Mesenchymal stem cell (in vitro differentiated cells and primary cell): ENCODE measurements around the gene SNCAIP.

Source experiments
- DNase-seq: peaks from one replicate; pipeline ENCODE4 v3.0.0-alpha.2; 2013
- H2AFZ ChIP-seq: one replicate; pipeline ENCODE4 v1.6.1; 2013; ENCODE audit warnings: low read depth, mild to moderate bottlenecking, control low read depth, inconsistent platforms, low read length, moderate library complexity
- H2AK5ac ChIP-seq: 2 replicates; pipeline ENCODE4 v1.6.1; 2013; ENCODE audit warnings: low read length, moderate library complexity, mild to moderate bottlenecking, inconsistent platforms; ENCODE audit not compliant: severe bottlenecking
- H2BK120ac ChIP-seq: one replicate; pipeline ENCODE4 v1.6.1; 2013; ENCODE audit warnings: low read depth, mild to moderate bottlenecking, inconsistent platforms, low read length, moderate library complexity
- H2BK12ac ChIP-seq, 2 experiments: one replicate each; pipeline ENCODE4 v1.6.1; 2013; ENCODE audit warnings: inconsistent platforms in 2 of 2, low read length in 2 of 2, mild to moderate bottlenecking in 2 of 2, moderate library complexity in 2 of 2, control low read depth in 1 of 2
- H2BK15ac ChIP-seq: one replicate; pipeline ENCODE4 v1.6.1; 2013; ENCODE audit warnings: mild to moderate bottlenecking, low read depth, inconsistent platforms; ENCODE audit not compliant: poor library complexity, severe bottlenecking
- H2BK5ac ChIP-seq: 2 replicates; pipeline ENCODE4 v1.6.1; 2013; ENCODE audit warnings: low read depth, mild to moderate bottlenecking, low read length, control low read depth, inconsistent platforms; ENCODE audit not compliant: poor library complexity, severe bottlenecking
- H3K14ac ChIP-seq, 2 experiments: one replicate each; pipeline ENCODE4 v1.6.1; 2013; ENCODE audit warnings: inconsistent platforms in 2 of 2, low read length in 2 of 2, control low read depth in 1 of 2, mild to moderate bottlenecking in 1 of 2, moderate library complexity in 1 of 2
- H3K18ac ChIP-seq, 2 experiments: one replicate each; pipeline ENCODE4 v1.6.1; 2013; ENCODE audit warnings: inconsistent platforms in 2 of 2, low read length in 2 of 2, control low read depth in 1 of 2, low read depth in 1 of 2, mild to moderate bottlenecking in 1 of 2
- H3K23ac ChIP-seq, 2 experiments: one replicate each; pipeline ENCODE4 v1.6.1; 2013; ENCODE audit warnings: inconsistent platforms in 2 of 2, low read length in 2 of 2, mild to moderate bottlenecking in 2 of 2, moderate library complexity in 2 of 2, control low read depth in 1 of 2
- H3K27ac ChIP-seq: 2 replicates; pipeline ENCODE4 v1.5.1; 2013; ENCODE audit warnings: mild to moderate bottlenecking, moderate library complexity, low read length, control low read depth, inconsistent platforms; ENCODE audit not compliant: poor library complexity, severe bottlenecking
- H3K27me3 ChIP-seq, 2 experiments: 2 replicates each; pipeline versions ENCODE4 v1.6.1 to v1.7.0; 2013; ENCODE audit warnings: low read length in 2 of 2, mild to moderate bottlenecking in 2 of 2, moderate library complexity in 2 of 2, control low read depth in 1 of 2, inconsistent platforms in 1 of 2; ENCODE audit not compliant: control insufficient read depth in 1 of 2, insufficient read depth in 1 of 2
- H3K36me3 ChIP-seq, 2 experiments: 2 replicates each; pipeline versions ENCODE4 v1.6.1 to v1.7.0; 2013; ENCODE audit warnings: low read length in 2 of 2, control low read depth in 1 of 2, inconsistent platforms in 1 of 2, low read depth in 1 of 2, mild to moderate bottlenecking in 1 of 2; ENCODE audit not compliant: insufficient read depth in 2 of 2, control insufficient read depth in 1 of 2
- H3K4ac ChIP-seq, 2 experiments: one replicate each; pipeline ENCODE4 v1.6.1; 2013; ENCODE audit warnings: inconsistent platforms in 2 of 2, low read length in 2 of 2, mild to moderate bottlenecking in 2 of 2, moderate library complexity in 2 of 2, control low read depth in 1 of 2, low read depth in 1 of 2
- H3K4me1 ChIP-seq: 2 replicates; pipeline ENCODE4 v1.6.1; 2013; ENCODE audit warnings: low read depth, low read length, control low read depth; ENCODE audit not compliant: control insufficient read depth, insufficient read depth
- H3K4me2 ChIP-seq: 2 replicates; pipeline ENCODE4 v1.6.1; 2013; ENCODE audit warnings: low read length, mild to moderate bottlenecking, inconsistent platforms; ENCODE audit not compliant: poor library complexity, severe bottlenecking
- H3K4me3 ChIP-seq, 2 experiments: 2 replicates each; pipeline versions ENCODE4 v1.5.1 to v1.7.0; 2013; ENCODE audit warnings: low read length in 2 of 2, mild to moderate bottlenecking in 2 of 2, control low read depth in 1 of 2, low read depth in 1 of 2; ENCODE audit not compliant: insufficient read depth in 1 of 2
- H3K79me1 ChIP-seq: replicated peaks from 2 replicates; pipeline ENCODE4 v1.6.1; 2013; ENCODE audit warnings: mild to moderate bottlenecking, control low read depth, low read length, inconsistent platforms; ENCODE audit not compliant: poor library complexity, severe bottlenecking
- H3K9ac ChIP-seq: 2 replicates; pipeline ENCODE4 v1.7.0; 2013; ENCODE audit warnings: mild to moderate bottlenecking, low read length, moderate library complexity
- H3K9me3 ChIP-seq: 2 replicates; pipeline ENCODE4 v1.7.0; 2013; ENCODE audit warnings: mild to moderate bottlenecking, low read length; ENCODE audit not compliant: control insufficient read depth
- H4K8ac ChIP-seq: one replicate; pipeline ENCODE4 v1.6.1; 2013; ENCODE audit warnings: inconsistent platforms, mild to moderate bottlenecking, low read length, moderate library complexity
- H4K91ac ChIP-seq: one replicate; pipeline ENCODE4 v1.6.1; 2013; ENCODE audit warnings: mild to moderate bottlenecking, low read length, inconsistent platforms
- WGBS: methylation state at CpG from one replicate; pipeline ENCODE4 v1.1.7; 2013; ENCODE audit warnings: mixed read lengths; 5-methylcytosine and 5-hydroxymethylcytosine counted together

Gene SNCAIP

DNA sequence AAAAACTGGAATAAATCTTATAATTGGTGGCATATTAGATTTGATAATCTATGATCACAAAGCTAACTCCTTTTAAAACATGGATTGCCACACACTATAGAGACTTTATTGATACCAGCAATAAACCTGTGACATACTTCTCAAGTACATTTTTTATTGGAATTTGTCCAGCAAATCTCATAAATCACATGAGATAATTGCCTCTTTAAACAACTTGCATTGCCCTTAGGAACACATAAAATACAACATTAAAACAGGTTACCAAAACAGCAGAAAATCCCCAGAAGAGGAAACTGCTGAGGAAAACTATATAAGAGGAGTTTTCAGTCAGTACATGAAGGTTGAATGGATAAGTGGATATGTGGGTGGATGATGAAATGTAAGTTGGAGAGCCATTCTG lies 124.6 kb downstream of the SNCAIP start:
- Histone ChIP-seq H4K91ac (no peak overlapping the region), H2BK5ac (no peak overlapping the region), H3K18ac (no peak overlapping the region), H3K4me3 (no peak overlapping the region), H3K27ac (no peak overlapping the region), H3K4me2 (no peak overlapping the region), H3K4me1 (no peaks in the 10 kb centered on the region), H3K9ac (no peak overlapping the region), H3K36me3 (no peaks in the 10 kb centered on the region), H2BK15ac (no peak overlapping the region), H4K8ac (no peak overlapping the region), H2AFZ (no peak overlapping the region), H3K23ac (no peak overlapping the region), H3K9me3 (no peaks in the 10 kb centered on the region), H3K14ac (no peak overlapping the region), H3K27me3 (peaks cover 0 to 10% of the 10 kb centered on the region in 2 experiments), H2BK120ac (no peak overlapping the region), H2AK5ac (no peak overlapping the region), H2BK12ac (no peak overlapping the region), H3K79me1 (no peaks in the 10 kb centered on the region), H3K4ac (no peak overlapping the region)
- DNase-seq, result no peak

DNA sequence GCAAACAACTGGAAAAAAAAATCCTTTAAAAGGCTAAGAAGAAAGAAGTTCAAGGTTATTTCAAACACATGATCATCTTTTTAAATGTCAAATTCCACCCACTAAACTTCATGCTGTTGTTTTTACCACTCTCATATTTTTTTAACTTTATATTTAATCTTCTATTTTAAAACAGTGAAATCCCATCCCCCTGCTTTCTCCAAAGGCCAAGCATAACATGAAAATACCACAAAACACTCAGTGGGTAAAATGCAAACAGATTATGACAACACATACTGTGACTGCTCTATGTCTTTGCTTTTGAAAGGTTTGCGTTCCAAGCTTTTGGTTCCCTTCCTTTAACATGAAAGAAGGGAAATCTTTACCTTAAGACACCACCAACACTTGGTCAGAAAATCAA lies 127.6 kb downstream of the SNCAIP start:
- Histone ChIP-seq H3K36me3 (no peaks in the 10 kb centered on the region), H3K23ac (no peak overlapping the region), H2AFZ (no peak overlapping the region), H3K4ac (no peak overlapping the region), H3K14ac (no peak overlapping the region), H3K27ac (no peak overlapping the region), H2BK12ac (no peak overlapping the region), H3K9ac (no peak overlapping the region), H2BK15ac (no peak overlapping the region), H3K4me2 (no peak overlapping the region), H2AK5ac (no peak overlapping the region), H4K8ac (no peak overlapping the region), H3K79me1 (no peaks in the 10 kb centered on the region), H2BK5ac (no peak overlapping the region), H3K9me3 (no peaks in the 10 kb centered on the region), H3K4me1 (no peaks in the 10 kb centered on the region), H3K4me3 (no peak overlapping the region), H4K91ac (no peak overlapping the region), H3K27me3 (peaks cover 0 to 16% of the 10 kb centered on the region in 2 experiments), H2BK120ac (no peak overlapping the region), H3K18ac (no peak overlapping the region)
- WGBS, result 95% methylated on average over 1 of the region's 1 CpG
- DNase-seq, result no peak

DNA sequence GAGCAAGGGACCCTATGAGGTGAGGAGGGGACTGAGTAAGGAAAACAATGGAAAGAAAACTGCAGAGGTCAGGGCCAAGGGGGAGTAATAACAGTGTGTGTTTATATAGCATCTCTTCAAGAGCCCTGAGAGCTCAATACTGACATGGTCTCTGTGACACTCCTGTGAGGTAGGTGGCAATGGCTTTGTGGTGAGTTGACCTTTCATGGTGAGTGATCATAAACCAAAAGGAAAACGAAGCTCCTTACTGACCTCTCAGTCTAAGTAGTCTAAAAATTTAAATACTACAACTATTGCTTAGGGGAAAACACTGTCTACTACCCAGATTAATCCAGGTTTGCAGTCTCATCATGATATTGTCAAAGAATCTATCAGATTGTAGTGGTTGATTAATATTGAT lies 130.9 kb downstream of the SNCAIP start:
- H2AK5ac ChIP-seq, result no peak overlapping the region
- DNase-seq, result no peak
- no peak overlapping the region for H3K4me2 ChIP-seq
- H3K14ac ChIP-seq, result no peak overlapping the region
- H3K18ac ChIP-seq, result no peak overlapping the region
- H3K36me3 ChIP-seq, result no peaks in the 10 kb centered on the region
- no peak overlapping the region for H3K23ac ChIP-seq
- H2BK12ac ChIP-seq, result no peak overlapping the region
- no peaks in the 10 kb centered on the region for H3K9me3 ChIP-seq
- no peak overlapping the region for H2BK120ac ChIP-seq
- no peak overlapping the region for H4K8ac ChIP-seq
- H3K4me3 ChIP-seq, result no peak overlapping the region
- no peak overlapping the region for H2BK15ac ChIP-seq
- H3K4ac ChIP-seq, result no peak overlapping the region
- H3K27ac ChIP-seq, result no peak overlapping the region
- no CpG with 5 or more reads among the region's 1 CpG for WGBS
- H2AFZ ChIP-seq, result no peak overlapping the region
- no peak overlapping the region for H3K9ac ChIP-seq
- H4K91ac ChIP-seq, result no peak overlapping the region
- peaks cover 0 to 21% of the 10 kb centered on the region in 2 experiments for H3K27me3 ChIP-seq
- H3K4me1 ChIP-seq, result no peaks in the 10 kb centered on the region
- no peak overlapping the region for H2BK5ac ChIP-seq
- H3K79me1 ChIP-seq, result no peaks in the 10 kb centered on the region

DNA sequence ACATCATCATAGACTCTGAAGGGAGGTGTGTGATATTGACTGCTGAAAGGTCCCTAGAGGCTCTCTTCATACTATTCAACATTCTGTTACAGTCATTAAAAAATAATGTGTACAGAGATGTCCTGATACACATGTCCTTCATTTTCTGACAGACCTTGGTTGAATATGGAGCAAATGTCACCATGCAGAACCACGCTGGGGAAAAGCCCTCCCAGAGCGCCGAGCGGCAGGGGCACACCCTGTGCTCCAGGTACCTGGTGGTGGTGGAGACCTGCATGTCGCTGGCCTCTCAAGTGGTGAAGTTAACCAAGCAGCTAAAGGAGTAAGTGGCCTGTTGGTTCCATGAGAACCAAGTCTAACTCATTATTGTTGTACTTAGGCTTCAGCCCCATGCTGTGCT lies 132.4 kb downstream of the SNCAIP start:
- Histone ChIP-seq H3K9me3 (no peaks in the 10 kb centered on the region), H2AK5ac (no peak overlapping the region), H3K18ac (no peak overlapping the region), H3K79me1 (no peaks in the 10 kb centered on the region), H3K27ac (no peak overlapping the region), H3K36me3 (no peaks in the 10 kb centered on the region), H3K14ac (peak overlapping the region in 1 of 2 experiments; percentile 66), H2BK15ac (no peak overlapping the region), H2BK12ac (no peak overlapping the region), H4K91ac (no peak overlapping the region), H3K4ac (no peak overlapping the region), H3K27me3 (peaks cover 0 to 16% of the 10 kb centered on the region in 2 experiments), H4K8ac (no peak overlapping the region), H3K4me3 (no peak overlapping the region), H2AFZ (no peak overlapping the region), H3K4me1 (no peaks in the 10 kb centered on the region), H3K4me2 (no peak overlapping the region), H3K23ac (no peak overlapping the region), H3K9ac (no peak overlapping the region), H2BK120ac (no peak overlapping the region), H2BK5ac (no peak overlapping the region)
- no peak for DNase-seq
- WGBS, result 95% methylated on average over 5 of the region's 5 CpGs
